GM12865 (cell line): ENCODE data around the gene CLBA1.
"Not testable (repeated sequence)": the region's sequence is repeated elsewhere in the genome, so short reads cannot be mapped to it uniquely, and the experiment has no call there.

ENCODE experiments used
- DNase-seq: peaks from one replicate; pipeline ENCODE4 v3.0.0; 2010; ENCODE audit warnings: low read depth
- H3K4me3 ChIP-seq: 2 replicates; pipeline ENCODE4 v1.5.1; 2011; ENCODE audit warnings: mild to moderate bottlenecking, low read depth, low read length, control low read depth
- CTCF ChIP-seq: IDR thresholded peaks from 2 replicates; pipeline ENCODE4 v1.5.1; 2011; ENCODE audit warnings: low read length, control low read depth, low read depth, inconsistent platforms; ENCODE audit not compliant: insufficient read depth; ENCODE audit errors: missing control alignments

CLBA1 gene

DNA sequence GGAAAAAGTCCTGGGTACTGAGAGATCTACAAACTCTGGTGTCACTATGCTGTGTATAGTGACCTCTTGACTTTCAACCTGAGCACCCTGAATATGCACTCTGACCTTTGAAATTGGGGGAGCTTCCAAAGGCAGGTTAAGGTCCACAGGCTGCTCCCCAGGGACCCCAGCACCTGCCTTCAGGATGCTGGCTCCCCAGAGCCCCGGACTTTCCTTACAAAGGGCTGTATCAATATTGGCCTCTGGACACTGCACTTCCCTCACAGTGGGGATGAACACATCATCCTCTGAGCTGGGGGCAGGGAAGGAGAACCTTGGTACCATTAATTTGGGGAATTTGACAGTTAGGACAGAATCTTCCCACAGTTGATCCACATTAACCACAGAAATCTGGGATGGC is 46.6 kb upstream of the CLBA1 start:
- H3K4me3 ChIP-seq, result no peak overlapping the region
- no peak for DNase-seq
- no peak for TF ChIP-seq CTCF

GRCh38 chr14:104939666-104940410 is 45.8 kb upstream of the CLBA1 start:
- no peak for TF ChIP-seq CTCF
- H3K4me3 ChIP-seq, result no peak overlapping the region
- no peak for DNase-seq

DNA sequence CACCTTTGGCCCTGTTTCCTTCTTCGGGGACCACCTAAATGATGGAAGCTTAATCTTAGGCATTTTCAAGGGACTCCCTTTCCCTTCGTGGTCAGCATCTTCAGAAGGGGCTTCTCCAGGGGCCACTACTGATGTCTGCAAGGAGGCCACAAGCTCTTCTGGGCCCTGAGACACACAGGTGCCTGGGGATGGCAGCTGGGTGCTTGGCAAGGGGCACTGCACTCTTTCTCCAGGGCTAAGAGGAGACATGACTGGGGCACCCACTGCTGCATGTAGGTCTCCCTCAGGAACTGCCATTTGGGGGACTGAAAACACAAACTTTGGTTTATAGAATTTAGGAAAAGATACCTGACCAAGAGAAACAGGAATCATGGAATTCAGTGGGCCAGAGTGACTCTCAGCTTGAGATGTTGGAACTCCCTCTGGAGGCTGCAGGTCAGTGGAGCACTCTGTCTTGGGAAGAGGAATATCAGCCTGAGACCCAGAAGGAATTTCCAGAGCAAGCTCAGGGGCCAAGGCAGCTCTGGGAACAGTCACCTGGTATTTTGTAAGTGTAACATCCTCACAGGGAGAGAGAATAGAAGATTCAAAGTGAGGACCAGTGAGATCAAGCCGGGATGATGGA is 45.0 kb upstream of the CLBA1 start:
- no peak for TF ChIP-seq CTCF
- no peak overlapping the region for H3K4me3 ChIP-seq
- DNase-seq, result no peak

DNA sequence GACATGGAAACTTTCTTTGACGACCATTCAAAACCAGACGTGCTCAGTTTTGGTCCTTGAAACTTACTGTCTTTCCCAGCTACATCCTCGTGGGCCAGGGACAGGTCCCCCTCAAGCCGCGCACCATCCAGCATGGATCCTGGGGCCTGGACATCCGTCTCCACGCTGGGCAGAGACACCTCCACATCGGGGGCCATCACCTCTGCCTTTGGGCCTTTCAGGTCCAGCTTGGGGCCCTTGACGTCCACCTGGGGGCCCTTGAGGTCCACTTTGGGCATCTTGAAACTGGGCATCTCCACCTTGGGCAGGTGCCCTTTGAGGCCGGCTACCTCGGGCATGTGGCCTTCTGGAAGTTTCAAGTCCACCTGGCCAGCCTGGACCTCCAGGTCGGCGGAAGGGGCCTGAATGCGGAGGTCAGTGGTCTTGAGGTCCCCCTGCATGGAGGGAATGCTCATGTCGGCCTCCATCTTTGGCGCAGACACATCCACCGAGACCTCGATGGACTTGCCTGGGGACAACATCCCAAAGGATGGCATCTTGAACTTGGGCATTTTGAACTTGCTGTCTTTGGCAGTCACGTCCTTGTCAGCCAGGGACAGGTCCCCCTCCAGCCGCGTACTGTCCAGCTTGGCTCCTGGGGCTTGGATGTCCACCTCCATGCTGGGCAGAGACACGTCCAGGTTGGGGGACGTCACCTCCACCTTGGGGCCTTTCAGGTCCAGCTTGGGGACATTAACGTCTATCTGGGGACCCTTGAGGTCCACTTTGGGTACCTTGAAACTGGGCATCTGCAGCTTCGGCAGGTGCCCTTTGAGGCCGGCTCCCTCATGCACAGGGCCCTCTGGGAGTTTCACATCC is 43.9 kb upstream of the CLBA1 start:
- no peak overlapping the region for H3K4me3 ChIP-seq
- DNase-seq, result no peak
- TF ChIP-seq CTCF, result no peak

DNA sequence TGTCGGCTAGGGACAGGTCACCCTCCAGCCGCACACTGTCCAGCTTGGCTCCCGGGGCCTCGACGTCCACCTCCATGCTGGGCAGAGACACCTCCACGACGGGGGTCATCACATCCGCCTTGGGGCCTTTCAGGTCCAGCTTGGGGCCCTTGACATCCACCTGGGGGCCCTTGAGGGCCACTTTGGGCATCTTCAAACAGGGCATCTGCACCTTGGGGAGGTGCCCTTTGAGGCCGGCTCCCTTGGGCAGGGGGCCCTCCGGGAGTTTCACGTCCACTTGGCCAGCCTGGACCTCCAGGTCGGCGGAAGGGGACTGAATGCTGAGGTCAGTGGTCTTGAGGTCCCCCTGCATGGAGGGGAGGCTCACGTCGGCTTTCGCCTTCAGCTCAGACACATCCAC is 43.0 kb upstream of the CLBA1 start:
- no peak for TF ChIP-seq CTCF
- no peak for DNase-seq
- H3K4me3 ChIP-seq, result no peak overlapping the region

DNA sequence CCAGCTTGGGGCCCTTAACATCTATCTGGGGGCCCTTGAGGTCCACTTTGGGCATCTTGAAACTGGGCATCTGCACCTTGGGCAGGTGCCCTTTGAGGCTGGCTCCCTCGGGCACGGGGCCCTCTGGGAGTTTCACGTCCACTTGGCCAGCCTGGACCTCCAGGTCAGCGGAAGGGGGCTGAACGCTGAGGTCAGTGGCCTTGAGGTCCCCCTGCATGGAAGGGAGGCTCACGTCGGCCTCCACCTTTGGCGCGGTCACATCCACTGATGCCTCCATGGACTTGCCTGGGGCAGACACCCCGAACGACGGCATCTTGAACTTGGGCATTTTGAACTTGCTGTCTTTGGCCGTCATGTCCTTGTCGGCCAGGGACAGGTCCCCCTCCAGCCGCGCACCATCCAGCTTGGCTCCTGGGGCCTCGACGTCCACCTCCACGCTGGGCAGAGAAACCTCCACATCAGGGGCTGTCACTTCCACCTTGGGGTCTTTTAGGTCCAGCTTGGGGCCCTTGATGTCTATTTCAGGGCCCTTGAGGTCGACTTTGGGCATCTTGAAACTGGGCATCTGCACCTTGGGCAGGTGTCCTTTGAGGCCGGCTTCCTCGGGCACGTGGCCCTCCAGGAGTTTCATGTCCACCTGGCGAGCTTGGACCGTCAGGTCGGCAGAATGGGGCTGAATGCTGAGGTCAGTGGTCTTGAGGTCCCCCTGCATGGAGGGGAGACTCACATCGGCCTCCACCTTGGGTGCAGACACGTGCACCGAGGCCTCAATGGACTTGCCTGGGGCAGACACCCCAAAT is 42.2 kb upstream of the CLBA1 start:
- DNase-seq, H3K4me3 ChIP-seq: not testable (repeated sequence)

DNA sequence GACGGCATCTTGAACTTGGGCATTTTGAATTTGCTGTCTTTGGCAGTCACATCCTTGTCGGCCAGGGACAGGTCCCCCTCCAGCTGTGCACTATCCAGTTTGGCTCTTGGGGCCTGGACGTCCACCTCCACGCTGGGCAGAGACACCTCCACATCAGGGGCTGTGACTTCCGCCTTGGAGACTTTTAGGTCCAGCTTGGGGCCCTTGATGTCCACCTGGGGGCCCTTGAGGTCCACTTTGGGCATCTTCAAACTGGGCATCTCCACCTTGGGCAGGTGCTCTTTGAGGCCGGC is 41.6 kb upstream of the CLBA1 start:
- not testable (repeated sequence) for DNase-seq, H3K4me3 ChIP-seq

DNA sequence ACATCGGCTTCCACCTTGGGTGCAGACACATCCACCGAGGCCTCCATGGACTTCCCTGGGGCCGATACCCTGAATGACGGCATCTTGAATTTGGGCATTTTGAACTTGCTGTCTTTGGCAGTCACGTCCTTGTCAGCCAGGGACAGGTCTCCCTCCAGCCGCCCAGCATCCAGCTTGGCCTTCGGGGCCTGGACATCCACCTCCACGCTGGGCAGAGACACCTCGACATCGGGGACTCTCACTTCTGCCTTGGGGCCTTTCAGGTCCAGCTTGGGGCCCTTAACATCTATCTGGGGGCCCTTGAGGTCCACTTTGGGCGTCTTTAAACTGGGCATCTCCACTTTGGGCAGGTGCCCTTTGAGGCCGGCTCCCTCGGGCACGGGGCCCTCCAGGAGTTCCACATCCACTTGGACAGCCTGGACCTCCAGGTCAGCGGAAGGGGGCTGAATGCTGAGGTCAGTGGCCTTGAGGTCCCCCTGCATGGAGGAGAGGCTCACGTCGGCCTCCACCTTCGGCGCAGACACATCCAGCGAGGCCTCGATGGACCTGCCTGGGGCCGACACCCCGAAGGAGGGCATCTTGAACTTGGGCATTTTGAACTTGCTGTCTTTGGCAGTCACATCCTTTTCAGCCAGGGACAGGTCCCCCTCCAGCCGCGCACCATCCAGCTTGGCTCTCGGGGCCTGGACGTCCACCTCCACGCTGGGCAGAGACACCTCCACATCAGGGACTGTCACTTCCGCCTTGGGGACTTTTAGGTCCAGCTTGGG is 41.0 kb upstream of the CLBA1 start:
- not testable (repeated sequence) for H3K4me3 ChIP-seq, DNase-seq

- not testable (repeated sequence) for DNase-seq, H3K4me3 ChIP-seq
Observed at GRCh38 chr14:104945266-104945665, 40.3 kb upstream of the CLBA1 start.

GRCh38 chr14:104945986-104946965 is 39.3 kb upstream of the CLBA1 start:
- not testable (repeated sequence) for H3K4me3 ChIP-seq, DNase-seq
